ENCODE results near the gene SNX21.
"Not testable (repeated sequence)": the region's sequence is repeated elsewhere in the genome, so short reads cannot be mapped to it uniquely, and the experiment has no call there.

The SNX21 gene

GRCh38 chr20:45823949-45824835, 9.4 kb upstream of the SNX21 start:
- no peak for DNase-seq

- DNase-seq: no peak
Observed at GRCh38 chr20:45826381-45827019, 7.1 kb upstream of the SNX21 start.

- no peak for DNase-seq
Observed at GRCh38 chr20:45827030-45827652, 6.5 kb upstream of the SNX21 start, which contains the start of gene TNNC2. TSS of gene TNNC2 (minus strand) at chr20:45827312. CDS start at chr20:45827248, 64 bp downstream.

- no peak for DNase-seq
Observed at GRCh38 chr20:45827712-45828111, 5.9 kb upstream of the SNX21 start.

- DNase-seq: no peak
Observed at GRCh38 chr20:45828589-45828988, 5.0 kb upstream of the SNX21 start.

GRCh38 chr20:45829673-45830106, 3.9 kb upstream of the SNX21 start:
- DNase-seq: not testable (repeated sequence)

- DNase-seq: no peak
Observed at GRCh38 chr20:45832619-45833018, 980 bp upstream of the SNX21 start.

- no peak for DNase-seq
Observed at GRCh38 chr20:45833883-45834796, 541 bp downstream of the SNX21 start.

- no peak for DNase-seq
Observed at GRCh38 chr20:45834797-45835161, 1.2 kb downstream of the SNX21 start.

- DNase-seq: no peak
Observed at GRCh38 chr20:45835329-45835765, 1.7 kb downstream of the SNX21 start.

GRCh38 chr20:45835825-45836224, 2.2 kb downstream of the SNX21 start:
- no peak for DNase-seq

GRCh38 chr20:45836841-45837240, 3.2 kb downstream of the SNX21 start:
- no peak for DNase-seq

- no peak for DNase-seq
Observed at GRCh38 chr20:45840700-45841198, 7.2 kb downstream of the SNX21 start.

- no peak for DNase-seq
Observed at GRCh38 chr20:45841407-45842129, 8.0 kb downstream of the SNX21 start.

- no peak for DNase-seq
Observed at GRCh38 chr20:45842169-45842812, 8.7 kb downstream of the SNX21 start.

GRCh38 chr20:45843506-45843905, 9.9 kb downstream of the SNX21 start:
- DNase-seq: no peak

- no peak for DNase-seq
Observed at GRCh38 chr20:45845452-45845851, 11.9 kb downstream of the SNX21 start.

GRCh38 chr20:45848421-45848820, 14.8 kb downstream of the SNX21 start:
- no peak for DNase-seq

GRCh38 chr20:45848969-45849582, 15.5 kb downstream of the SNX21 start:
- no peak for DNase-seq

- no peak for DNase-seq
Observed at GRCh38 chr20:45850238-45850637, 16.6 kb downstream of the SNX21 start.

- no peak for DNase-seq
Observed at GRCh38 chr20:45850926-45851325, 17.3 kb downstream of the SNX21 start.

All from NCI-H2081 treated with DMSO at 0.1 percent for 48 hours (cell line).